ENCODE data around the gene ATP1B1. TPM values are rescaled to one million over a fixed set of nuclear protein-coding genes. Genes with fewer than 3 reads are reported as not detected.

ATP1B1 gene
- total RNA-seq, 1 experiment from 2014 or later: 48.6 TPM

- TF ChIP-seq REST (IDR thresholded peaks at IDR 0.05; ENCODE audit: low read depth) (no peak), POLR2AphosphoS5 (IDR thresholded peaks at IDR 0.05; ENCODE audit: low read depth, low read length) (no peak), ELF1 (IDR thresholded peaks at IDR 0.05; ENCODE audit: borderline replicate concordance, low read depth) (no peak), EZH2phosphoT487 (IDR thresholded peaks at IDR 0.05; ENCODE audit: borderline replicate concordance) (no peak), ZFX (IDR thresholded peaks at IDR 0.05) (no peak), CTCF (IDR thresholded peaks at IDR 0.05 in 2 of 3, conservative IDR thresholded peaks at IDR 0.05 in 1 of 3; ENCODE audit: borderline replicate concordance in 1 of 3, insufficient read depth in 1 of 3, low read depth in 2 of 3, low read length in 2 of 3) (no peak), CBX3 (IDR thresholded peaks at IDR 0.05; ENCODE audit: low read depth) (0 out of 2 replicates have a peak, but pooled peaks have one; percentile 37), POLR2A (IDR thresholded peaks at IDR 0.05; ENCODE audit: borderline replicate concordance, extremely low read depth, insufficient read depth, insufficient read length) (no peak), ATF3 (IDR thresholded peaks at IDR 0.05) (no peak), JUND (IDR thresholded peaks at IDR 0.05) (peak; percentile 53)
- TF ChIP-seq, protein P1, sequence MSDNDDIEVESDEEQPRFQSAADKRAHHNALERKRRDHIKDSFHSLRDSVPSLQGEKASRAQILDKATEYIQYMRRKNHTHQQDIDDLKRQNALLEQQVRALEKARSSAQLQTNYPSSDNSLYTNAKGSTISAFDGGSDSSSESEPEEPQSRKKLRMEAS (IDR thresholded peaks at IDR 0.05): peak; percentile 17; the same call in 1 of the 2 replicates
Measured at GRCh38 chr1:169119405-169119804, 12.9 kb downstream of the ATP1B1 start (continued).
